ENCODE data around the gene CDKN1B.
A peak's percentile ranks its signal among the peaks of the same experiment; 100 is the strongest.

Gene CDKN1B

DNA sequence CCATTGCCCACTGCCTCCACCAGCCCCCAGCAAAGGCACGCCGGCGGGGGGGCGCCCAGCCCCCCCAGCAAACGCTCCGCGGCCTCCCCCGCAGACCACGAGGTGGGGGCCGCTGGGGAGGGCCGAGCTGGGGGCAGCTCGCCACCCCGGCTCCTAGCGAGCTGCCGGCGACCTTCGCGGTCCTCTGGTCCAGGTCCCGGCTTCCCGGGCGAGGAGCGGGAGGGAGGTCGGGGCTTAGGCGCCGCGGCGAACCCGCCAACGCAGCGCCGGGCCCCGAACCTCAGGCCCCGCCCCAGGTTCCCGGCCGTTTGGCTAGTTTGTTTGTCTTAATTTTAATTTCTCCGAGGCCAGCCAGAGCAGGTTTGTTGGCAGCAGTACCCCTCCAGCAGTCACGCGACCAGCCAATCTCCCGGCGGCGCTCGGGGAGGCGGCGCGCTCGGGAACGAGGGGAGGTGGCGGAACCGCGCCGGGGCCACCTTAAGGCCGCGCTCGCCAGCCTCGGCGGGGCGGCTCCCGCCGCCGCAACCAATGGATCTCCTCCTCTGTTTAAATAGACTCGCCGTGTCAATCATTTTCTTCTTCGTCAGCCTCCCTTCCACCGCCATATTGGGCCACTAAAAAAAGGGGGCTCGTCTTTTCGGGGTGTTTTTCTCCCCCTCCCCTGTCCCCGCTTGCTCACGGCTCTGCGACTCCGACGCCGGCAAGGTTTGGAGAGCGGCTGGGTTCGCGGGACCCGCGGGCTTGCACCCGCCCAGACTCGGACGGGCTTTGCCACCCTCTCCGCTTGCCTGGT is at the start of gene CDKN1B:
TSS of gene CDKN1B (plus strand) at position 576 of the 793 bp plus-strand sequence. CDS start 472 bp downstream, outside the sequence.
- DNase-seq: peak; percentile 88 to 95

DNA sequence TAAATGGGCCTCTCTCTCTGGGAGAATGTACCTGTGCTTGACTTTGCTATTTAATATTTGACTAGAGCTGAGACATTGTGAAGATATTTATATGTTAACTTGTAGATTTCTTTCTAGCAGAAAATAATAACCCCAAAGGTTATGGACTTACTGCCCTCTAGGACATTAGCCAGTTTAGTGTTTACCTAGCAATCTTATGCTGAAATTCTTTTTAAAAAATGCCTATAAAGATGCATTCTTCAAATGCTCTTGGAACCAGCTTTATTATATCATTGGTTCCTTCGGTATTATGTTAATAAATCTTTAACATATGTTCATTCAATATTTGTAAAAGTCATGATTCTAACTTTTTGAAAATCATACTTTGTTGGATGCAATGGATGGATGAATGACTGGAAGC is 49.2 kb upstream of the CDKN1B start:
- DNase-seq: no peak

GRCh38 chr12:12669020-12669419 is 48.1 kb upstream of the CDKN1B start:
- peak in 1 of 2 donors; percentile 17 for DNase-seq

GRCh38 chr12:12671850-12672660 is 45.1 kb upstream of the CDKN1B start:
- DNase-seq: no peak

- DNase-seq: no peak
Measured at GRCh38 chr12:12673296-12673695, 43.9 kb upstream of the CDKN1B start.

- DNase-seq: no peak
Measured at GRCh38 chr12:12676605-12677004, 40.6 kb upstream of the CDKN1B start.

GRCh38 chr12:12681061-12681765 is 36.0 kb upstream of the CDKN1B start:
- no peak for DNase-seq

DNA sequence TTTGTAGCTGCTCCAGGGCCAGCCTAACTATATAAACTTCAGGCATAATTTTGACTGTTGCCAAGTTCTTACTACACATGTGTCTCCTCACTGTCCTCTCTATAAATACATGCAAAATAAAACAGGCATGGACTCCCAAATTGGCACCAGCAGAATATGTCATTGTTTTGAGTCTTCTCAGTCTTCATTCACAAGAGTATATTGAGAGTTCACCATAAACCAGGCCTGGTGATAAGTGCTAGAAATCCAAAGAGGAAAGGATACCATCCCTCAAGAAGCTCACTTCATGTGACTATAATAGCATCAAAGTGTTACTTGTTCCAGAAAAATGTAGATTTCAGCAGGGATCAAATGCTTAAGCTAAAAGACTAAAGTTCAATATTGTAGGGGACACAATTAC is 34.9 kb upstream of the CDKN1B start:
- no peak for DNase-seq

DNA sequence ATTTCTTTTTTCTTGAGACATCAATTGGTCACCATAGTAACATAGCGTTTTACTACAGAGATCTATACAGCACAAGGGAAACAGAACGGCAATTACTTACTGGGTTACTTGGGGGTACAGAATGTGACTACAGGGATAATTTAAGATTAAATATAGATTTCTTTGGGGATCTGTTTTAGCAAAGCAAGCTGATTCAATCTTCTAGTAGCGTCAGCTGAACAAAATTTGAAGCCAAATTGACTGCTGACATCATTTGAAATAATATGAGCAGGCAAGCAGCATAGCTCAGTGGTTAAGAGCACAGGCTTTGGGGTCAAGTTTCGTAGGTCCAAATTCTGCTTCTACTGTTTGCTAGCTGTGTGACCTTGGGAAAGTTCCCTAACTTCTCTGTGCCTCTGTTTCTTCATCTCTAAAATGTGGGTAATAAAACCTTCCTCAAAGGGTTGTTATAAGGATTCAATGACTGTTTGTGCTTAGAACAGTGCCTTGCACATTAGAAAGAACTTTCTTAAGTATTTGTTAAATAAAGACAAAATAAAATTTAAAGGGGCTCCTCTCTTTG is 34.0 kb upstream of the CDKN1B start:
- no peak for DNase-seq

DNA sequence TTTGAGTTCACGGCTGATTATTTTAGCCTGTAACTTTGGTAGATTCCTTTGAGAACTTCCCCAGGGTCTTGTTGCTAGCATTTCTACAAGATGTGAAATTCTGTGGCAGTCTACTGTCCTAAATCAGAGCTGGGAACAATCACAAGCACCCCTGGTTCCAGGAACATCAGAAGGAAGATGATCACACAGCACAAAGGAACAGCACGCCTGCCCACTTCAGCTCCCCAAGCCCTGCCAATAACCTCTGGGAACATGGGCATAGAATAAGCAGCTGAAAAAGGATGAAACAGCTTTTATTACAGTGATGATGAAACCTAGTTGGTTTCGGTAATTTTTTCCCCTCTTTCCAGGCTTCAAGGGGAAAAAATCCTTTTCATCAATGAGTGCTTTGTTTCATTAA is 33.4 kb upstream of the CDKN1B start:
- no peak for DNase-seq

DNA sequence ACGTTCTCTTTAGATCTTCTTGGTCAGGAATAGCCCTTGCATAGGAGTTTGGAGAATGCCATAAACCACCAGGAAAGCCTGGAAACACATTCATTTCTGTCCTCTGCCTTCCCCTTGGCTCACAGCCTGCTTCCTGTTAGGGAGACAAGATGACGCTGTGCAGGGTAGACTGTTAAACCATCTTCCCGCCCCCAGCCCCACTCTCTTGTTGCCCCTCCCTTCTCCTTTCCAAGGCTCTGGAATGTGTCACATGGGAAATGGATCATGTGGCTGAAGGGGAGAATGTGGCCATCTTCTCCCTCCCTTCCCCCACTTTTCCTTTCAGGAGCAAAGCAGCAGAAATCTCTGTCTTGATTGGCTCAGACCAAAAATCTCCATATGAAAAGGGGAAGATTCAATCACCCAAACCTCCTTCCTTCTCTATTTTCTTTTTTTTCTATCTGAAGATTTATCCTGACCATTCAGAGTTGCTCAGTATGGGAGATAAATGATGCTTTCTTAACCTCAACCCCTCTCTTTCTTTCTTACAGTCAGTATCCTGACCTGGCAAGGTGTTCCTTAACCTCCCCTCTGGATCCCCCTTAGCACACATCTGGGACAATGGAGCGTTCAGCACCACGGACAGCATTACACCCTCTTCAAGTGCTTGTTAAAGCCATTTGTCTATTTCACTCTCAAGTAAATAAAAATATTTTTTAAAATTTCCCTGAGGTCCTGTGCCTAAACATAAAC is 32.6 kb upstream of the CDKN1B start:
- DNase-seq: peak; percentile 49 to 82

DNA sequence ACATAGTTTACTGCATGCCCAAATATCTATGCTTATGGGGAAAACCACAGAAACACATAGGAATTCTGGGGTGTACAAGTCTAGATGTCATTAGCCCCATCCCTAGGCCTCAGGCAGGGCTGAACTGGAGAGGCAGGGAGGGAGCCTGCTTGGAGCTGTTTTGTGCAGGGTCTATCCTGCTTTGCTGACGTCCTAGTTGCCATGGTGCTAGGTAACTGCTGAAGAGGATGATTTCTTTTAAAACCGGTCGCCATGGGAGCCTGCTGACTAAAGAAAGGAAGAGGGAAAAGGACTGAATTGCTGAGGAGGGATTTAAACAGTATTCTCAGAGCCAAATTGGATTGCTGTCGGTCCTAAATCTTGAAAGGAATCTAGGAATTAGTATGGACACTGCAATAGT is 31.9 kb upstream of the CDKN1B start:
- DNase-seq: peak in 1 of 2 donors; percentile 80

DNA sequence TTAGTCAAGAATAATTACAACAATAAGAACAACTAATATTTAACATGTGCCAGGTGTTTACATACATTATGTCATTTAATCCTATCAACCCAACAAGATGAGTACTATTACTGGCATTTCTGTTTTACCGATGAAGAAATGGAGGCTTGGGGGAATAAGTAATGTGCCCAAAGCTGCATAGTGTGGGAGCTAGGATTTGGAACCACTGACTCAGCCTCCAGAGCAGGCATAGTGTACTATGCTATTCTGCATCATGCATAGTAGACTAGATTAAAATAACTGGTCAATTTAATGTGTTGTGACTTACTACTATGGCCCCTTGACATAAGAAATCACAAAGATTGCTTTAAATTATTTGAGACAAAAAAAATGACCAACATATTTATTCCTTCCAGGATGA is 30.7 kb upstream of the CDKN1B start:
- DNase-seq: no peak

DNA sequence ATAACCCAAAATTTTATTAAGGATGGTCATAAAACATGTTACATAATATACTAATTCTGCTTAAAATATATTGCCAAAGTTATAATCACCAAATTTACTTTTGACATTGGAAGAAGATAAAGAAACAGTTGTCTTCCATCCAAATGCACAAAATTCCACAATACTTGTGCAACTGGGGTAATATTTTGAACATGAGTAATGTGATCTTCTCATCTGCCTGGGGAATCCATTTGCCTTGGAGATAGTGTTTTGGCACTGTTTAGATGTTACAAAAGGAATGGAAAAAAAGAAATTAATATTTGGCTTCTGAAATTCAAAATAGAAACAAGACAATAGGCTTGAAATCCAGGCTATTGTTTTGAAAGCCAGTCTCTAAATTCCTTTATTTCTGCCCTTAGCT is 30.2 kb upstream of the CDKN1B start:
- no peak for DNase-seq

- DNase-seq: no peak
Measured at GRCh38 chr12:12689647-12690300, 27.4 kb upstream of the CDKN1B start.

DNA sequence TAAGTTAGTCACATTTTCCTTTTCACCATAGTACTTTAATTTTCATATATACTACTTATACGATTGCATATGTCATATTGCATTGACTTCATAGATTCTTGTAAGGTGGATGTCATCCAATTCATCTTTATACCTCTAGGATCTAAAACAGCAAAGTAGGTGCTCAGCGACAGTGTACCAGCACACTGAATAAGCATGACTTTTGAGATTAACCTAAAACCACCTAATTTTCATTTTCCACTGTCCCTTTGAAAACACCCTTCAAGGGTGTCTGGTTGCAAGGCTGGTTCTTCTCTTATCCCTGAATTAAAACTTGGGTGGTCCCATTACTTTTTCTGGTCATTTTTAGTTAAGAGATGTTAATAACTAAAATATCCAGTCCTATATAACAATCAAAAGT is 25.6 kb upstream of the CDKN1B start:
- no peak for DNase-seq

GRCh38 chr12:12693111-12693671 is 24.0 kb upstream of the CDKN1B start:
- DNase-seq: no peak

DNA sequence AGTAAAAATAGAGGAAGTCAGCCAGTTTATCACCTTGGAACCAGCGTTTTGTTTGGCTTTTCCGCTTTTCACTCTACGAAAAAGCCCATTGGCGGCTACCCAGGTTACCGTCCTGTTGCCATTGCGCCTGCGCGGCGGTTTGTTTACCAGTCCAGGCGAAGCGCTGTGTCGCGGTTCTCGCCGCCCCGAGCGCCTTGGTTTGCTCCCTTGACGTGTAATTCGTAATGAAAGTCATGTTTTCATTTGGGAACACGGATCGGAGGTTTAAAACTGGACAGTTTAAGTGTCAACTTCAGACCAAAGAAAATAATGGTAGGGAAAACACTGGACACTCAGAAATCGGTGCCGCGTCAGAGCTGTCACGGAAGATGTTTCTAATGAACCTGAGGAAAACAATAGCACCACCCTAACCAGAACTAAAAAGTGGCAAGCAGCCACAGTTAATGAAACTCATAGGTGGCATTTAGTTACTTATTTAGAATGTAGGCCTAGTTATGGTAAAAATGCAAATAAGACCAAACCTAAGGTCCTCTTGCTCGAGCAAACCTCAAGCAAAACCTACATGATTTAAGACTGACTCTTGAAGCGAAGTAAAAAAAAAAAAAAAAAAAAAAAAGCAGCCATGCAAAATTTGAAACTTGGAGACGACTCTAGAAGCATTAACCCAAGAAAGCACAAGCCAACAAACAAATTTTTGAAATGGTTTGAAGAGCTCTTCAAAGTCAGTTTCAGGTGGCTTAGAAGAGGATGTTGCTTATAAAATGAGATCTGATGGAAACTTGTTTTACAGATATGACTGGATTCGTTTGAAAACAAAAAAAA is 20.4 kb upstream of the CDKN1B start:
- peak; percentile 78 to 82 for DNase-seq

DNA sequence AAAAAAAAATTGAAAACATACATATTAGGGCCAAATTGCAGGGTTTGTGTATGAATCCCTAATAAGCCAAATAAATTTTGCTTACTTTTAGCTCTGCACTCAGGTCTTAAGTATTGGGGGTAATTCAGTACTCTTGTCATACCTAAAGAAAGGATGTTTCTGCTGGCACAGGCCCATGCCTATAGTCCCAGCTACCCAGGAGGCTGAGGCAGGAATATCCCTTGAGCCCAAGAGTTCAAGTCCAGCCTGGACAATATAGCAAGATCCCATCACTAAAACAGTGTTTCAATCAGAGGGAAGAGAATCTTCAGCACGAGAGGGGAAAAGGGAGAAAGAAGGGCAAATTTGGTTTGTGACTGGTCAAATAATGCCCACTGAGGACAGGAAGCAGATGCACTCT is 17.8 kb upstream of the CDKN1B start:
- no peak for DNase-seq

GRCh38 chr12:12700254-12700653 is 16.9 kb upstream of the CDKN1B start:
- DNase-seq: no peak

DNA sequence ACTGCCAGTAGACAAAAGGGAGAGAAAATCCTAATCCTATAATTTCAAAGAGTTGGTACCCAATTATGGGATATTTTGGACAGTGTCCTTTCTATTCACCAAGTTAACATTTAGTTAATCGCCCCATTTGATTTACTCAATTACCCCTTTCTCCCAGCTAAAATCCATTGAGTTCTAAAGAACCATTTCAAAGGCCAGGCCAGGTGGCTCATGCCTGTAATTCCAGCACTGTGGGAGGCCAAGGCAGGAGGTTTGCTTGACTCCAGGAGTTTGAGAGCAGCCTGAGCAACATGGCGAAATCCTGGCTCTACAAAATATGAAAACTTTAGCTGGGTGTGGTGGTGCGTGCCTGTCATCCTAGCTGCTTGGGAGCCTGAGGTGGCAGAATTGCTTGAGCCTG is 15.7 kb upstream of the CDKN1B start:
- DNase-seq: no peak

All from hippocampal formation (tissue), 2 donors.